ELR (cell line): ENCODE data around the gene MGST3.
"Not testable (repeated sequence)": the region's sequence is repeated elsewhere in the genome, so short reads cannot be mapped to it uniquely, and the experiment has no call there.

ENCODE experiments used
- DNase-seq: peaks from one replicate; pipeline ENCODE4 v3.0.0-alpha.2; 2015; ENCODE audit warnings: low read depth

Gene MGST3

DNA sequence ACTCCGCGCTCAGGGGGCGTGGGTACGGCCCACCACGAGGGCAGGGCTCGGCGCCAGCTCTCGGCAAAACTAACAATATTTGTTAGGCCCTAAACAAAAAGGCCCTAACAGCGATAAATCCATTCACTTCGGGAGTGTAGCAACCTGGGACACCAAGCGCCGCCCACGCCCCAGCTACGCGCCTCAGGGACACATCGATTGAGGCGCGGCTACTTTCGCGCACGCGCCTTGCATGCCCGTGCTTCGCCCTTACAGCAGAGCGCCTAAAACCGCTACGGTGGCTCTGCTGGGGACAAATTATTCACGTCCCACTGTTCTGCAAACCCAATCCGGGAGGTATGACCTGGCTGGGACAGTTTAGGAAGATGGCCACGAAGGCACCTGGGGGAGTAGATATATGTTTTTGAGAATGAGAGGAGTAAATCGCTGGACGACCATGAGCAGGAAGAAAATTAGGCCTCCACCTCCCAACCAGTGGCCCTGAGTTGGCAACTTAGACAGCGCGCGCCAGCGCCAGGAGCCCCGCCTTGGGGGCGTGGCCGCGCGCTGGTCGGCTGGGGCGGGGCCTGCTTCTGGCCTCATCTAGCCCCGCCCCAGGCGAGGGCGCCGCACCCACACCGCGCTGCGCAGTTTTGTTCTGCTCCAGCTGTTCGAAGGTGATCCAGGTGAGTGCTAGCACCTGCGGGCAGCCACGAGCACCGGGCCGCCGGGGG is at the start of gene MGST3:
Gene MGST3 (plus strand): TSS at position 606 of the 713 bp plus-strand sequence. CDS start 18,614 bp downstream, outside the sequence.
- peak; percentile 96 for DNase-seq

DNA sequence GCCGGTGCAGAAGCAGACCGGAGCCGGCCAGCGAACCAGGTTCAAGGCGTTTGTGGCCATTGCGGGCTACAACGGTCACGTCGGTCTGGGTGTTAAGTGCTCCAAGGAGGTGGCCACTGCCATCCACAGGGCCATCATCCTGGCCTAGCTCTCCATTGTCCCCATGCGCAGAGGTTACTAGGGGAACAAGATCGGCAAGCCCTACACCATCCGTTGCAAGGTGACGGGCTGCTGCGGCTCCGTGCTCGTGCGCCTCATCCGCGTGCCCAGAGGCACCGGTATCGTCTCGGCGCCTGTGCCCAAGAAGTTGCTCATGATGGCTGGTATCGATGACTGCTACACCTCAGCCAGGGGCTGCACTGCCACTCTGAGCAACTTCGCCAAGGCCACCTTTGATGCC is 49.1 kb upstream of the MGST3 start:
- no peak for DNase-seq

DNA sequence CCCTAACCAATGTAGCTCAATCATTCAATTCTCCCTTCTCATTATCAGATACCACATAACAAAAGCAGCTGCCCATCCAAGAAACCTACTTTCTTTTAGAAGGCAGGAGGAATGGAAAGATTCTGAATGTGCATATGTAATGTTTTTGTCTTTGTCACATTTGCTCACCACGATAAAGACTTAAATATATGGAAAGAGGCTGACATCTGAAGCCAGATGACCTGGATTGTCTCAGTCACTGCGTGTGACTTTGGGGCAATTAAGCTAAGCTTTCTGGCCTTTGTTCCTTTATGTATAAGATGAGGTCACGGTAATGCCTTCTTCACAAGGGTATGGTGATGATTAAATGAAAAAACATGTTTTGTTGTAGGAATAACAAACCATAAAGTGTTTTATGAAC is 44.6 kb upstream of the MGST3 start:
- DNase-seq = no peak

DNA sequence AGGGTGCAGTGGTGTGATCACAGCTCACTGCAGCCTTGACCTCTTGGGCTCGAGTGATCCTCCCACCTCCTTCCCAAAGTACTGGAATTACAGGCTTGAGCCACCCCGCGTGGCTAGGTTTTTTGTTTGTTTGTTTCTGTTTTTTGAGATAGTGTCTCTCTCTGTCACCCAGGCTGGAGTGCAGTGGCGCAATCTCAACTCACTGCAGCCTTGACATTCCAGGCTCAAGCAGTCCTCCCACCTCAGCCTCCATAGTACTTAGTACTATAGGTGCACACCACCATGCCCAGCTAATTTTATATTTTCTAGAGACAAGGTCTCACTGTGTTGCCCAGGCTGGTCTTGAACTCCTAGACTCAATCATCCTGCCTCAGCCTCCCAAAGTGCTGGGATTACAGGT is 39.6 kb upstream of the MGST3 start:
- DNase-seq = not testable (repeated sequence)

DNA sequence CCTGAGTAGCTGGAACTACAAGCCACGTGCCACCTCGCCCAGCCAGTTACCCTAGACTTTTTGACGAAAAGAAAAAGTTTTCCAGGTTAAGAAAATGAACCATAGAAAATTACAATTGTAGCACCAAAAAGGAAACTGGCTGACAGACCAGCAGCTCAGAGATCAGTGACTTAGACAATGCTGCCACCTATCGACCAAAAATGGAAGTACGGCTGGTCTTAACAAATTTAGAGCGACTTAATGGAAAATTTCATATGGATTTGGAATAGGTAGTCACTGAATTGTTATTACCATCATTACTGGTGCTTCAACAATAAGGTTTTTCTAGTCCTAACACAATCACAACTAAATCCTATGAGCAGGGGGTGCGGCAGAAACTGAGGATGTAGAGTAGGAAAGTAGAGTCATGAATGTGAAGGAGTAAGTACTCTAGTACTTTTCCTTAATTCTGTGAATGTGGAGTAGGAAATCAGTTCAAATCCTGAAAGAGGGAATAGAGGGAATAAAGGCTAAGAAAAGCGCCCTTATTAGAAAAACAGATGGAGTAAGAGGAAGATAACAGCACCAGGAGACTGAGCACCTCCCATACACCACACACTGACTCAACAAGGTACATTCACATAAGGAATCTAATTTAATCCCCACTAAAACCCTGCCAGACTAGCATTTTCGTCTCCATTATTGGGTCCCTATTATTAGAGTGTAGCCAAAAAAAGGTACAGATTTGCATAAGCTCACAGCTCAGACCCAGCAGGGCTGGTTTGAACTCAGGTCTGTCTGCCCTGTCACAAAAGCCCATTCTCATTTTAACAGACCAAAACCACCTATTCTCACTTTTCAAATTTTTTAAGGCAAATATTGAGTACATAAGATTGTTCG is 37.9 kb upstream of the MGST3 start:
- peak; percentile 75 for DNase-seq

DNA sequence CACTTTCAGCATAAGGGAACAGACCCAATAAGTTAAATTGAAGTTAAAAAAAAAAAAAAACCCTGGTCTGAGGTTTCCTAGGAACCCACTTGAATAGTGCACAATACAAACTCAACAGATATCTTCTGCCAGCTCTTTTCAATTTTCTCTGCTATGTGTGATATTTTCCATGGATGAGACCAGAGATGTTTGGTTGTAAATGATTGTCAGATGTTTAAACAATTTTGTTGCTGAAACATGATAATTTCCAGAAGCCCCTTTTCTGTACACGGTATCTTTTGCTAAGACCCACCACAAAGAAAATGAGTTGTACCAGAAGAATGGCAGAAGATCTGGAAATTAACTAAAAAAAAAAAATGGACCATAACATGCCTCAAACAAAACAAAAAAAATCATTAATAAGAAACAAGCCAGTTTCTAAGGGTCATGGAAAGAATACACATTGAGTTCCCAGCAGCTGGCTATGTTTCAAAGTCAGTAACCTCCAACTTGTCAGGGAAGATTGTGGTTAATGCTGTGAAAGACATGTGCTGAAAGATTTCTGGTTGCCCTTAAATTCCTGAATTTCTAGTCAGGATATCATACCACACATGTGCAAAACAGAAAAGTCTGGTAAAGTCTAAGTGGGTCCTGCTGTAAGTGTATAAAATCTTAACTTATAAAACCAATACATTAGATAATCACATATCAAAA is 35.6 kb upstream of the MGST3 start:
- DNase-seq = peak; percentile 13

DNA sequence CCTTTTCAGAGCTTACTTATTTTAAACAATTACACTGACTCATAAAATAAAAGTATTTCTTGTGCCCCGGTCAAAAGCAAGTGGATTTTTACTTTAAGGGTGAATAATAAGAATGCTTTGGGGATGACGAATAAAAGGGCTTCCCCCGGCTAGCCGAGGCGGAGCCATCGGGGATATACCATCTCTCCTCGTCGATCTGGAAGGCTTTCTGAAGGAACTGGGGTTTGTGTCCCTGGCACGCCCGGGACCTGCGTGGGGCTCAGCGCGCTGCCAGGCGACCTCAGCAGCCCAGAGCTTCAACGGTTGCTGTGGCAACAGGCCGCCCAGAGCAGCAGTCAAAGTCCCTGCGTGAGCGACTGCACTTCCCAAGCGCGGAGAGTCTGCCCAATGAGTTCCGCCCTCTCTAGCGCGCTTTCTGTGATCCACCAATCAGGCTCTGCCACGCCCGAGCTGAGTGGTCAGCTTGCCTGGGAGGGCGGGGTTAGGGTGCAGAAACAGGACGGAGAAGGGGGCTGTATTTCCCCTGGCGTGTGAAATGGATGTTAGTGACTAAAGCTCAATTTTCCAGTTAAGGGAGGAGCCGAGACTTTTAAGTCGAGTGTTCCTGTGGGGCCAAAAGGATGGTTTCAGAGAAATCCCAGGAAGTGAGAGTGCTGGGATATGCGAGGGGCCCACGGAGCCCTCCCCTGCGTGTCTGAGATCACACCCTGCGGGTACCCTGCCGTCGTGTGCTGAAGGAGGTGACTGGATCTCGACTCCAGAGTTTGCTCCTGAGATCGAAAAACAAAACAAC is 33.0 kb upstream of the MGST3 start:
- DNase-seq = peak; percentile 97

DNA sequence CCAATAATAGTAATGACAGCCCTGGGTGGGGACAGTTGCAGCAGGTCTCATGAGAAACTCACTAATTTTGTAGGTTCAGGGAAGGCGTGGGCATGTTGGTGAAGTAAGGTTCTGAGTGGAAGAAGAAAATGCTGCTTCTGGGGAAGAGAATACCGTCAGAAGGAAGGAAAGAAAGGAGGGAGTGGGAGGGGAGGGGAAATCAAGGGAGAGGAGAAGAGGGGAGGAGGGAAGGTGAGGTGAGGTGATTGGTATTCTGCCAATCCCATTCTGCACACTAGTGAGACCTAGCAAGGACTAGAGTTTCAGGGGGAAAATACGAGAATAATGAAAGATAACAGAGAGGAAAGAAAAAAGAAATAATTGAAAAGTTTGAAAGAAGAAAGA is 32.4 kb upstream of the MGST3 start:
- no peak for DNase-seq

DNA sequence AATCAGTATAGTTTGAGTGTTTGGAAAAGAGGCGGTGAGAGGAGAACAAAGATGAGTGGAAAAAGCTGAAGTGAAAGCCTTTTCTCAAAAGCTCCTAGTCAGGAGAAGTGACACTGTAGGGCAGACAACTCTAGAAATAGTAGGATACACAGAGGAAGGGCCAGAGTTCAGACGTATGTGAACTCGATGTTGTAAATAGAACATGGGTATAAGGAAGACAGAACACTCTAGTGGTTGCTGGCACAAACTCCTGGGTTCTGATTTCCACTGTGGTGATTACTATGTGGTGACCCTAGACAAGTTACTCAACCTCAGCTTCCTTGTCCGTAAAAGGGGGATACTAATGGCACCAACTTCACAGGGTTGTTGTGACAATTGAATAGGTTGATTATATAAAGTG is 30.2 kb upstream of the MGST3 start:
- DNase-seq = no peak

DNA sequence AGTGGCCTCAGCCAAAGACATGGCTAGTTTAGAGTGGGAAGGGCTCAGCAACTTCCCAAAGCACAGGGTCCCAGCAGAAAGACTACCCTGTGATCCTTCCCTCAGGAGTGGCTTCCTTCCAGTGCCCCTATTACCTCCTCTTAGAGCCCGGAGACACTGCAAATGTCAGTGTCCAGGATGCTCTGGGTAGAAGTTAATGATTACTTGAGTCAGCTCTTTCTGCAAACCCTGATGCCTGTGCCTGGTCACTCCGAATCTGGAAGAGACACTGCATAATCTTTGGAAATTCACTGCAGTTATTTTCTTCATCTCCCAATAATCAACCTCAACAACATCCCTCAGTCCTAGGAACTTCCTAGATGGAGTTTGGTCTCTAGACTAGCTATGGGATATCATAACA is 27.2 kb upstream of the MGST3 start:
- DNase-seq = no peak

DNA sequence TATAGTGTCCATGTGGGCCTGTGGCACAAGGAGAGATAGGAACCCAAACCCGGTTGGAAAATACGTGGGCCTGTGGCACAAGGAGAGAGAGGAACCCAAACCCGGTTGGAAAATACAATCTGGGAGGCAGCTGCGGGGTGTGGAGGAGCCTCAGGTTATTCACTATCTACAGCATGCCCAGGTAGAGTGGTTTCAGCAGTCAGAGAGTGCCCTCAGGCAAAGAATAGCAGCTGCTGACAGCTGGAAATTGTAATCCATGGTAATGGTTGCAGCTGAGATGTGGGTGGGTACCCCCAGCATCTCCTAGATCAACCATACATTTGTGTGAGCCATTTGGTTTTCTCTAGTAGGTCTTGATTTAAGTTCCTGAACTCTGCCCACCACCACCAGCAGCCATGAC is 25.8 kb upstream of the MGST3 start:
- no peak for DNase-seq

DNA sequence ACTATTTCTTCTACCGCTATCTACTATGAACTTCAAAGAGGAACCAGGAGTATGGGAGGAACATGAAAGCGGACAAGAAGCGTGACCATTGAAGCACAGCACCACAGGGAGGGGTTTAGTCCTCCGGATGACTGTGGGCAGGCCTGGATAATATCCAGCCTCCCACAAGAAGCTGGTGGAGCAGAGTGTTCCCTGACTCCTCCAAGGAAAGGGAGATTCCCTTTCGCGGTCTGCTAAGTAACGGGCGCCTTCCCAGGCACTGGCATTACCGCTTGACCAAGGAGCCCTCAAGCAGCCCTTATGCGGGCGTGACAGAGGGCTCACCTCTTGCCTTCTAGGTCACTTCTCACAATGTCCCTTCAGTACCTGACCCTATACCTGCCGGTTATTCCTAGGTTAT is 24.4 kb upstream of the MGST3 start:
- DNase-seq = not testable (repeated sequence)

DNA sequence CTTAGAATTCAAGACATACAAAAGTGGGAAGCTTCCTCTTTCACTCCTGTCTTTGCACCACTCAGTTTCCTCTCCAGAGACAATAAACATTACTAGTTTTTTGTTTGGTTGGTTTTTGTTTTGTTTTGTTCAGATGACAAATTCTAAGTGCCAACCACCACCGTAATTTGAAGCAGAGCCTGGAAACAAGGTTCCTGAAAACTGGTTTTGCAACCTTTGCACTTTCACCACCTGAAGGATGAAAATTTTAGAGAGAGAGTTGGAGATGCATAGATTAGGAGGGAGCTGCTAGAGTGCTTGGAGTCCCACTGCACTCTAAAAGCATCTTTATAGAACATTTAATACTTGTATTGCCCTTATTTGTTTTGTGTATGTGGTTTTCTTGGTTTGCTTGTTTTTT is 20.2 kb upstream of the MGST3 start:
- DNase-seq = no peak

DNA sequence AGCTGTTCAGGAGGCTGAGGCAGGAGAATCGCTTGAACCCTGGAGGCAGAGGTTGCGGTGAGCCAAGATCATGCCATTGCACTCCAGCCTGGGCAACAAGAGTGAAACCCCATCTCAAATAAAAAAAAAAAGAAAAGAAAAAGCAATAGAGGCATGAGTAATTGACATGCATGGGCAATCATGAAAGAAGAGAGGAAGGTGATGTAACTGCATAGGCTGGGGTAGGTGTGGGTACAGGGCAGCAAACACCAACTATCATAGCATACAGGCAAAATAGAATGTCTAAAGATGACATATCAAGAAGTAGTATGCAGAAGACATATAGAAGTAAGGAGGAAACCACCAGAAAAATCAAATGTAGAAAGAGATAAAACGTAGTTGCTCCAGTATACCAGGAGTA is 19.0 kb upstream of the MGST3 start:
- DNase-seq = no peak

DNA sequence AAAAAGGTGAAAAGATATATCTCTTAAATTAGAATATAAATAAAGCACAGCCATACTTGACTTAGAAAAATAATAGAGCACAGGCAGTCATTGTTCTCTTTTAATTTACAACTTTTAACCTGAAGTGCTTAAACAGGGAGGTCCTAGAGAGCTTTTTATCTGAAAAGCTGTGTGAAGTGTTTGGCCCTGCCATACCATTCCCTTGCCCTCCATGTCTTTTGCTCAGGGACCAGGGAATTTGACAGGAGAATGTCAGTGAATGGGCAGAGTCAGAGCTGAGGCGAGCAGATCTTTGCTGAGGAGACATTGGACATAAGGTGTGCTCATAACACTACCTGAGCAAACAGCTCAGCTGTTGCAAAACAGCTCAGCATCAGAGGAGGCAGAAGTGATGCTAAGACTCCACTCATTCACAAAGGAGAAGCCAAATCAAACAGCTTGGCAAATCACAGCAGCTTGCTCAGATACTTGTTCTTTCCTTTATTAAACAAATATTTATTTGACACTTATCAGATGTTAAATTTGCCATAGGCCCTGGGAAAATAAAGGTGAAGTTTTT is 14.9 kb upstream of the MGST3 start:
- DNase-seq = no peak

DNA sequence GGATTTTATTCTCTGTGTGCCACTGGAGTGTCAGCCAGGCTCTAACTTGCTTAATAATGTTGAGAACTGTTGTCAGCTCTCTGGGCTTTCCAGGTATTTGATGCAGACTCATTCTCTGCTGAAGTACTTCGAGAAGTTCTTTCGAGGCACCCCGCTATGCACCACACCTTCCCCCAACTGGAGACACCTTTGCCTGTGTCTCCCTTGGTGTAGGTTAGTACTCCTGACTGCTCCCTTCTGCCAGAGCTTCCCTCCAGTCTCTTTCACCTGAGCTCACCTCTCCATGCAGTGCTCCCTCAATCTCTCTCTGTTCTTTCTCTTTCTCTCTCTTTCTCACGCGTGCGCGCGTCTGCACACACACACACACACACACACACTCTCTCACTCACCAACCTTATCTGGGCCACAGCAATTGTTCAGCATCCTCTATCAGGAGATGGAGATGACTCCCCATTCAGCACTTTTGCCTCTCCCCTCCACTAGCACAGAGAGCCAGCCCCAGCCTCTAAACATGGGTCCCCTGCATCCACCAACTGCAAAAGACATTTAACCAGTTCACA is 14.0 kb upstream of the MGST3 start:
- DNase-seq = no peak

DNA sequence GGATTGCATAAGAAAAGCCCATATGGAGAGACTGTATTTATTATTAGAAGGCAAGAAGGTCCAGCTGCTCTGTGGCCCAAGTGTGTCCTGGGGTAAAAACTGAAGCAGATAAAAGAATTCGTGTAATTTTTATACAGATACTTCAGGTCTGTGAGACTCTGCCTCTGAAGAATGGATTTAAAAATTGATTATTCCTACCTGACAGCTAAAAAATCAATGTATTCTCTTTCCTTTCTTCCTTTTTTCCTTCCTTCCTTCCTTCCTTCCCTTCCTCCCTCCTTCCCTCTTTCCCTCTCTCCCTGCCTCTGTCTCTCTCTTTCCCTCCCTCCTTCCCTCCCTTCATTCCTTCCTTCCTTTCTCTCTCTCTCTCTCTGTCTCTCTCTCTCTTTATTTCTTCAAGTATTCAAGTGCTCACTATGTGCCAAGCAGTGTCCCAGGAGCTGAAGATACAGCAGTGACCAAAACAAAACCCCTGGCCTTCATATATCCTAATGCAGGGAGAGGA is 11.3 kb upstream of the MGST3 start:
- no peak for DNase-seq

DNA sequence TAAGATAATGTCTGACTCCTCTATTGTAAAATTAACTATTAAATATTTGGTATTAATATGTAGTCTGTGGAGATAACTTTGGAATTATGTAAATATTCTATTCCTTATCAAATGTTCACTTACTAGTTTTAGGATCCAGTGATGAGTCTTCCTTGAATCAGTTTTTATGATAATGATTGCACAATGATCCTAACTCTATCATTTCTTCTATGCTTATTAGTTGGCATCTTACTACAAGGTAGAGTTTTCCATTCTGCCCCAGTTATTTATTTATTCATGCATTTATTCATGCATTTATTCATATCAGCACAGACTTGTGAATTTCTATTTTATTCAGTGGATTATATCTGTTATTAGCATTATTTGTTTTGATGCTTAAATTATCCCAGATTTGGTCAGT is 7.4 kb upstream of the MGST3 start:
- no peak for DNase-seq

DNA sequence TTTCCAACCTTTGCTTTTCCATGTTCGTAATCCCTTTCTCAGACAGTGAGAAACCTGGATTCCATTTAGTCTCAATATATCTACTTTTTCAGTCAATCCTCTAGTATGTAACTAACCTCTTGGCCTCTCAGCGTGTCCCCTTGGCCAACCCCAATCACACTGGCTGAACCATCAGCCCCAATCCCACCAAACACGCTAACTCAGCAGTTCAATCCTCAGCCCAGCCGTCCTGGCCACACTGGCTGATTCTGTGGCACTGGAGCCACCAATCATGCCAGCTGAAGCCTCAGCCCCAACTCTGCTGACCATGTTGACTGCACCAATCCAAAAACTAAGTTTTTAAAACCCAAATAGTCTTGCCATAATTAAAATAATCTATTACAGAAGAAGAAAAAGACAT is 6.6 kb upstream of the MGST3 start:
- DNase-seq = no peak

DNA sequence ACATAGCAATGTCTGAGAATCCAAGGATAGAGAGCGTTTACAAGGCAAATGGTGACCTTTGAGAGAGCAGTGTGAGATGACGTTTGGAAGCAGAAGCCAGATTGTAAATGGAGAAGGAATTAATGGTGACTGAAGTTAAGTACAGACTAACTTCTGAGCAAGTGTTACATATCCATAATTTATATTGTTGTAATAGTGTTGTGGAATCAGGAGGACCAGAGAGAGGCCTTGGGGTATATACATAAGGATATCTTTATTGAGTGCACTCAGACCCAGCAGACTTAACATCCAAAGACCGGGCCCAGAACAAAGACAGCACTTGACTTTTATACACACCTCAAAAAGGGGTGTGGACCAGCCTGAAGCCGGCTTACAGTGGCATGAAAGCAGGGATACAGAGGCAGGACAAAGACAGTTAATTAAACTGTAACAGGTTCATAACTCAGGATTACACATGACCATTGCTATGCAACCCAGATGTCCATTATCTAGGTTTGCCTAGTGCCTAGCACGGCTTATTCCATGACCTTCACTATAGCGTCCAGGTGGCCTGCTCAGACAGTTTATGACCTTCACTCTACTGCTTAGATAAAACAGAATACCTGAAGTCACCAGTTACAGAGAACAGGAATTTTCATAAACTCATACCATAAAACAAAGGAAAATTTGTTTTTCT is 2.7 kb upstream of the MGST3 start:
- DNase-seq = no peak

DNA sequence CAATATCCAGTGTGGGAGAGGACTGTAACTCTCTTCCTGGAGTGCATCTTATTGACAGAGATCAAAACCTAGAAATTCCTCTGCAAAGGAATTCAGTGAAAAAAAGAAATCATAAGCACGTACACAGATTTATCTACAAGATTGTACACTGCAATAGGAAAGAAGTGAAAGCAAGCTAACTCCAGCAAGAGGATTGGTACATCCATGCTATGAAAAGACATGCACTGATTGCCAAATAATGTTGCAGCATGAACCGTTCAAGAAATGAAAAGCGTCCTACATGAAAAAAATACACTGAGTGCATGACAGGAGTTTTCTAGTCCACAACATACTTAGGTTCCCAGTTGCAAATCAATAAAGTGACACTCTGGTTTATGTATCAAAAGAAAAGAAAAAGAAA is 1.9 kb upstream of the MGST3 start:
- no peak for DNase-seq
